Thyroid gland (tissue), 4 donors: ENCODE measurements around the gene EYS.

ENCODE experiments used
- CTCF ChIP-seq, 6 experiments: fragments of 200-600 bp in 3 of 6; fragments of 450-650 bp in 3 of 6; sonication (generic) in 3 of 6; IDR thresholded peaks; one replicate each; pipeline ENCODE4 v1.5.1; 2016 to 2019; ENCODE audit warnings: antibody characterized with exemption in 6 of 6, mild to moderate bottlenecking in 2 of 6, inconsistent platforms in 1 of 6, moderate library complexity in 1 of 6
- POLR2A ChIP-seq, 2 donors: fragments of 450-650 bp; IDR thresholded peaks; one replicate each; pipeline ENCODE4 v1.6.1; 2017; ENCODE audit warnings: antibody characterized with exemption in 2 of 2, mild to moderate bottlenecking in 2 of 2, moderate library complexity in 1 of 2

GRCh38 chr6:65088575-65088974 lies 618.5 kb downstream of the EYS start:
- TF ChIP-seq CTCF (IDR thresholded peaks at IDR 0.05) (no peak), POLR2A (IDR thresholded peaks at IDR 0.05) (no peak)
